Muscle of back (tissue), 13 donors: ENCODE measurements around the gene CHKB. TPM values are rescaled to one million over a fixed set of nuclear protein-coding genes. Genes with fewer than 3 reads are reported as not detected.
"Not testable (repeated sequence)": the region's sequence is repeated elsewhere in the genome, so short reads cannot be mapped to it uniquely, and the experiment has no call there.

ENCODE experiments used
- DNase-seq, 3 donors: peaks; one replicate each; pipeline versions ENCODE4 v3.0.0 to v3.0.0-alpha.2; 2013
- long read RNA-seq, 9 donors: transcript quantifications; one replicate each; lab custom pipeline, GENCODE V29; 2026
- polyA plus RNA-seq, 10 donors: library from polyadenylated mRNA; unstranded; fragments of 120-200 nt; gene quantifications; one replicate each; pipeline ENCODE4 v1.2.1, GENCODE V29; 2013; ENCODE audit not compliant: insufficient read length in 10 of 10

Gene CHKB, protein sequence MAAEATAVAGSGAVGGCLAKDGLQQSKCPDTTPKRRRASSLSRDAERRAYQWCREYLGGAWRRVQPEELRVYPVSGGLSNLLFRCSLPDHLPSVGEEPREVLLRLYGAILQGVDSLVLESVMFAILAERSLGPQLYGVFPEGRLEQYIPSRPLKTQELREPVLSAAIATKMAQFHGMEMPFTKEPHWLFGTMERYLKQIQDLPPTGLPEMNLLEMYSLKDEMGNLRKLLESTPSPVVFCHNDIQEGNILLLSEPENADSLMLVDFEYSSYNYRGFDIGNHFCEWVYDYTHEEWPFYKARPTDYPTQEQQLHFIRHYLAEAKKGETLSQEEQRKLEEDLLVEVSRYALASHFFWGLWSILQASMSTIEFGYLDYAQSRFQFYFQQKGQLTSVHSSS
- 10 to 100 TPM; 35.5 to 68.7 (median 46.4) TPM for polyA plus RNA-seq
- long read RNA-seq, donor 1, transcript CHKB-201 (11 exons, 1,638 nt): major isoform, 6 of 7 reads
- long read RNA-seq, donor 1, partial matches to known transcripts: 0 of 7 reads
- long read RNA-seq, donor 1, other reads (novel, unspliced or antisense): 0 of 7 reads
- long read RNA-seq, donor 2, transcript CHKB-201 (11 exons, 1,638 nt): major isoform, 5 of 8 reads
- long read RNA-seq, donor 2, partial matches to known transcripts: 0 of 8 reads
- long read RNA-seq, donor 2, other reads (novel, unspliced or antisense): 0 of 8 reads
- long read RNA-seq, donor 3: 0 reads
- long read RNA-seq, donor 4, partial matches to known transcripts: 0 of 5 reads
- long read RNA-seq, donor 4, other reads (novel, unspliced or antisense): 0 of 5 reads
- long read RNA-seq, donor 5, transcript CHKB-201 (11 exons, 1,638 nt): major isoform, 8 of 9 reads
- long read RNA-seq, donor 5, partial matches to known transcripts: 0 of 9 reads
- long read RNA-seq, donor 5, other reads (novel, unspliced or antisense): 0 of 9 reads
- long read RNA-seq, donor 6, partial matches to known transcripts: 0 of 4 reads
- long read RNA-seq, donor 6, other reads (novel, unspliced or antisense): 0 of 4 reads
- long read RNA-seq, donor 7, partial matches to known transcripts: 0 of 3 reads
- long read RNA-seq, donor 7, other reads (novel, unspliced or antisense): 0 of 3 reads
- long read RNA-seq, donor 8, partial matches to known transcripts: 0 of 1 reads
- long read RNA-seq, donor 8, other reads (novel, unspliced or antisense): 0 of 1 reads
- long read RNA-seq, donor 9: 0 reads

DNA sequence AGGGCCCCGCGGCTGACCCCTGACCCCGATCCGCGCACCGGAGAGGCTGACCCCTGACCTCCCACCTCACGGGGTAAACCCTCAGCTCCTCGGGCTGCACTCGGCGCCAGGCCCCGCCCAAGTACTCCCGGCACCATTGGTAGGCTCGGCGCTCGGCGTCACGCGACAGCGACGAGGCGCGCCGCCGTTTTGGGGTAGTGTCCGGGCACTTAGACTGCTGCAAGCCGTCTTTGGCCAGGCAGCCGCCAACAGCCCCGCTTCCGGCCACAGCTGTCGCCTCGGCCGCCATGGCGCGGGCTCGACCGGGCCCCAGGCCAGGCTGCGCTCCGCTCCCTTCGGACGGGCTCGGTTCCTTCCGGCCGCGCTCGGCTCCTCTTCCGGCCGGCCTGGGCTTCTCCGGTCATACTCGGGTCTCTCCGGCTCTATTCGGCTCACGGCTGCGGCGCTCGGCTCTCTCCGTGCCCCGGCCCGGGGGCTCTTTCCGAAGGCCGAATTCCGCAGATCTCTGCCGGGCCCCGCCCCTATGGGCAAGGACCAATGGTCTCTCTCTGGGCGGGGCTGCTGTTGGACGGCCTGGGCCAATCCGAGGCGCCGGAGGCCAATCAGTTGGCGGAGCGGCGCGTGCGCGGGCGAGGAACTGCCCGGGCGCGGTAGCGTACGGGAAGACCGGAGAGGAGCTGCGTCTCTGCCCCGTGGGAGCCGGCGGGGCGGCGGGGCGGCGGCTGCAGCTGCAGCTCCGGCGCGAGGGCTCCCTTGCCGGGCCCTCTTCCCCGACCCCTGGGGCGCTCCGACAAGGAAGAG, at the start of gene CHKB:
Gene CHKB (minus strand): TSS at position 357 of the 801 bp plus-strand sequence. CDS start 68 bp downstream, at position 289.
- DNase-seq: peak; percentile 98 to 100 (median 99)

GRCh38 chr22:50630376-50630775, 47.7 kb upstream of the CHKB start:
- no peak for DNase-seq

- no peak for DNase-seq
Measured at GRCh38 chr22:50628543-50629134, 46.0 kb upstream of the CHKB start.

GRCh38 chr22:50627642-50628542, 45.2 kb upstream of the CHKB start, which contains the start of gene ARSA:
ARSA (minus strand) TSS chr22:50628152; CDS start chr22:50627779, 373 bp downstream.
- DNase-seq: peak; percentile 72 to 92 (median 86)

GRCh38 chr22:50626850-50627641, 44.4 kb upstream of the CHKB start:
- no peak for DNase-seq

DNA sequence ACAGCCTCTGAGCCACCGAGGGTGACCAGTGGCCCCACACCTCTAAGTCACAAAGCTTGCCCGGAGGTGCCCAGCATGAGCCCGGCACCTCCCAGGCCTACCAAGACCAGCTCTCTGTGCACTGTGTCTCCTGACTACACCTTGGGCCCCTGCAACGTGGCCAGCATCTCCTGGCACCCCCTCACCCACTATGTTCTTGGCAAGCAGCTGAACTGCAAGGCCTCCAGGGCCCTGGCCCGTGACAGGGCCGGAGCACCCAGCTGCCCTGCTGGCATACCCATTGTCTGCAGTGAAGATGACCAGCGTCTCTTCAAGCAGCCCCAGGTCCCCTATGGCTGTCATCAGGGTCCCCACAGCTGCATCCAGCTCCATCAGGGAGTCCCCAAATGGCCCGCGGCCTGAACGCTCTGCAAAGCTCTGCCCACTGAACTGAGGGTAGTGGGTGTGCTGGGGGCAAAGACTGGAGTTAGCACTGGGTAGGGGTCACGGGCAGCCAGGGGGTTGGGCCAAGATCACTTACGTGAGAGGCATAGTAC, 43.7 kb upstream of the CHKB start:
- no peak for DNase-seq

- DNase-seq: no peak
Measured at GRCh38 chr22:50625568-50626313, 43.1 kb upstream of the CHKB start.

DNA sequence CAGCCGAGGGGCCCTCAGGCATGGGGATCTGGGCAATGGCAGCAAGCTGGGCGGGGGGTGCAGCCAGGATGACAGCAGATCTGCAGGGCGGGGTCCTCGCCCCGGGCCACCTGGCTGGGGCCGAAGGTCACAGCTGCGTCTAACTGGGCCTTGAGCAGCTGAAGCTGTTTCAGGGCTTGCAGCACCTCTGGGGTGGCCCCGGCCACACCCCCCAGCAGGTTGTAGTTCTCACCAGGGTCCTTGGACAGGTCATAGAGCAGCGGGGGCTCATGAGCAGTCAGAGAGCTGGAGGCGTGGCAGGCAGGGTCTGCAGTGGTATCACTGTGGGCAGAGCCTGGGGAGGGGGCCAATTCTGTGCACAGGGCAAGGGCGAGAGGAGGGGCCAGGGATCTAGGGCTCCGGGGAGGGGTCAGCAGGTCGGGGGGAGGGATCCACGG, 42.5 kb upstream of the CHKB start:
- no peak for DNase-seq

GRCh38 chr22:50624347-50625130, 41.9 kb upstream of the CHKB start:
- no peak for DNase-seq

DNA sequence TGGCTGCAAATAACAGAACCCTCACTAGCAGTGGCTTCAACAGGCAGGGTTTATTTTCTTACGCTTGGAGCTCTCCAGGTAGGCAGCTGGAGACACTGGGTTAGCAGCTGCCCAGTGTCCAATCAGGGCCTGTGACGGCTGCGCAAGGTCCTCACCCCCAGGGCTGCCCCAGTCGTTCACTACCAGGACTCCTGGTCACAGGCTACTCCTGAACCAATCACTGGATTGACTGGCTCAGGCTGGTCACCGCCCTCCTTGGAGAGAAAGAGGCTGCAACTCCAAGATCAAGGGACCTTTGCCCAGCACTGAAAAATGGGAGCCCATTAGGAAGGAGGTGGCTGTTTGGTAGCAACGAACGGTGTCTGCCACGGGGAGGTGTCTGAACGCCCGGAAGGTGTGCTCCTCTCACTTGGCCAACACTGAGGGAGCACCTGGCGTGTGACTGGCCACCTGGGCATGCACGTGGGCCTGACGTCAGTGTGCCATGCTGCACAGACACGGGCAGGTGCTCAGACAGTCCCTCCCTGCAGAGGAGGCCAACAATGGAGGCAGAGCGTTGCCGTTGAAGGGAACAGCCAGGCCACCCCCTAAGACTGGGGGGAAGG, 40.2 kb upstream of the CHKB start:
- DNase-seq: no peak

DNA sequence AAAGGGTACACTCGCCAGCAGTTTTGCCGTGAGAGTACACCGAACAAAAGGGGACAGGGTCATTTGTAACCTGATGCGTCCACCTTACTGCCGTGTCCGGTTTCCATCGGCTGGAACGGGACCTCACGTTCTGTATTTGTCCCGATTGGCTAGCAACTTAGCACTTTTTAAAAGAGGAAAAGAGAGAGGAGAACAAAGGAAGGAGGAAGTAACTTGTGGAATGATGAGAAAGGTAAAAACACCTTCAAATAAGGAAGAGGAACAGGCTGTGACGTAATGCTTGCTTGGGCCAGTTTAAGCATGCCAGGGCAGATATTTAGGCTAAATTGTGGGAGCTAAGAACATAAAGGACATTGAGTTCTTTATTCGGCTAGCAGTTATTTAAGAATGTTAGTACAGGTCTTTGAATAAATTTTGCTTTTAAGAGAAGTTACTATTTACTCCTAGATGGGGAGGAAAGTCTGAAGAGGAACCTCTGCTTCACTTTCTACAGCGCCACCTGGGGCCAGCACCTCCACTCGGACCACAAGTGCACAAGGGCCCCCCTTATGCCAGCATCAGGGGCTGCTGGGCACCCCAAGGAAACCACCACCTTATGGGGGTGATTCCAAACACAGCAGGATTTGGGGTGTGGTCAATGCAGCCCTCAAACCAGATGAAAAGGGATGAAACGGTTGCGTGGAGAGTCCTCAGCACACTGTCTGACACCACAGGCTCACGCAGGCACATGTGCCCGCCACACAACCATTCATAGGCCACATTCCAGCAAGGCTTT, 39.5 kb upstream of the CHKB start:
- no peak for DNase-seq

DNA sequence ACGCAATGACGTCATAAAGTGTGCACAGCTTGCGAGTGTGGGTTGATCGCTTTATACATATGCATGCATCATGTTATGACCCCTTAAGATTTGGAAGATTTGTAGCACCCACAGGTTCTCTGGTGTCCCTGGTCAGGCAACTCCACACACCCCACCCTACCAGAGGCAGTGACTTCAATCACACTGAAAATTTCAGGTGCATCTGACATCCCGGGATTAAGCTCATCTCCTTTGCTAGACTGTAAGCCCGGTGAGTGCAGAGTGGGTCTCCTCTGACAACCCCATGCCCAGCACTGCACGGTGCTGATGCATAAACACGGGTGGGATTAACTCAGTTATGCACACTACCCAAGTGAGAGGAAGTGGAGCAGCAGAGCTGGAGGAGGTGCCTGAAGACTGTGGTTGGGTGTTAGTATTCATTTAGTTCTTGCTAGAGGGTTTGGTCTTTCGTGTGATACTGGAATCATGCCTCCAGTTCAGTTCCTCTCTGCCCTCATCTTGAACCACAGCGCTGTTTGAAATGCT, 38.8 kb upstream of the CHKB start:
- DNase-seq: no peak

- DNase-seq: no peak
Measured at GRCh38 chr22:50620593-50621355, 38.1 kb upstream of the CHKB start.

DNA sequence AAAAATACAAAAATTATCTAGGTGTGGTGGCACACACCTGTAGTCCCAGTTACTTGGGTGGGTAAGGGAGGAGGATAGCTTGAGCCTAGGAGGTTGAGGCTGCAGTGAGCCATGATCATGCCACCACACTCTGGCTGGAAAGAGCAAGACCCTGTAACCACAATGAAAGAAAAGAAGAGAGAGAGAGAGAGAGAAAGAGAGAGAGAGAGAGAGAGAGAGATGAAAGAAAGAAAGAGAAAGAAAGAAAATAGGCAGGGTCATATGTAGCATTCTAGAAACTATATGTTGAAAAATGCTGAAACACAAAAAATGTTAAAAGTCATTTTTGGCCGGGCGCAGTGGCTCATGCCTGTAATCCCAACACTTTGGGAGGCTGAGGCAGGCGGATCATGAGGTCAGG, 31.6 kb upstream of the CHKB start:
- DNase-seq: not testable (repeated sequence)
